HEK293 (cell line): ENCODE measurements around the gene METTL1.
A peak's percentile ranks its signal among the peaks of the same experiment; 100 is the strongest.

ENCODE experiments used
- CTCF ChIA-PET: fragments of 350-600 bp; formaldehyde crosslinking; extraction: SDS; loops from one replicate; lab custom pipeline; 2021; ENCODE audit warnings: antibody characterized with exemption; lab: Yijun Ruan, JAX
- POLR2A ChIA-PET: fragments of 300-600 bp; formaldehyde crosslinking; extraction: SDS; loops from one replicate; lab custom pipeline; 2020; ENCODE audit warnings: antibody characterized with exemption, inconsistent platforms; lab: Yijun Ruan, JAX
- H3K27ac ChIP-seq: fragments of 200-500 bp; sonication (Bioruptor generic); 2 replicates; pipeline ENCODE4 v1.5.1; 2014; ENCODE audit warnings: low read depth, low read length, control low read depth, inconsistent platforms; ENCODE audit errors: extremely low read depth
- H3K36me3 ChIP-seq, 2 experiments: fragments of 200-500 bp in 1 of 2; sonication (Bioruptor generic) in 1 of 2; 1 replicate in 1 of 2; 2 replicates in 1 of 2; pipeline ENCODE4 v1.5.1; 2014 to 2017; ENCODE audit warnings: inconsistent platforms in 2 of 2, low read length in 2 of 2; ENCODE audit not compliant: control insufficient read depth in 2 of 2, insufficient read depth in 1 of 2
- H3K4me1 ChIP-seq: fragments of 200-500 bp; sonication (Bioruptor generic); 2 replicates; pipeline ENCODE4 v1.5.1; 2014; ENCODE audit warnings: mild to moderate bottlenecking, low read length, inconsistent platforms; ENCODE audit not compliant: control insufficient read depth, insufficient read depth
- H3K4me3 ChIP-seq: 2 replicates; pipeline ENCODE4 v1.5.1; 2011; ENCODE audit warnings: low read depth, mild to moderate bottlenecking, control low read depth, low read length, moderate library complexity
- H3K9me3 ChIP-seq: fragments of 200-500 bp; sonication (Bioruptor generic); 2 replicates; pipeline ENCODE4 v1.5.1; 2014; ENCODE audit warnings: low read depth, low read length, inconsistent platforms; ENCODE audit not compliant: control insufficient read depth, insufficient read depth
- FEZF1 ChIP-seq: fragments of 450-650 bp; formaldehyde crosslinking; IDR thresholded peaks from 2 replicates; pipeline ENCODE4 v1.5.1; 2016; ENCODE audit warnings: missing biosample characterization, missing genetic modification characterization
- KLF7 ChIP-seq: fragments of 450-650 bp; formaldehyde crosslinking; IDR thresholded peaks from 2 replicates; pipeline ENCODE4 v1.5.1; 2016; ENCODE audit warnings: missing biosample characterization, missing genetic modification characterization, borderline replicate concordance
- MYNN ChIP-seq: fragments of 450-650 bp; formaldehyde crosslinking; IDR thresholded peaks from 2 replicates; pipeline ENCODE4 v1.5.1; 2016; ENCODE audit warnings: missing biosample characterization, missing genetic modification characterization, borderline replicate concordance
- ZNF133 ChIP-seq: fragments of 450-650 bp; formaldehyde crosslinking; IDR thresholded peaks from 2 replicates; pipeline ENCODE4 v1.5.1; 2016; ENCODE audit warnings: missing biosample characterization, missing genetic modification characterization
- ZNF169 ChIP-seq: fragments of 450-650 bp; formaldehyde crosslinking; IDR thresholded peaks from 2 replicates; pipeline ENCODE4 v1.5.1; 2016; ENCODE audit warnings: missing biosample characterization, missing genetic modification characterization
- ZNF174 ChIP-seq: fragments of 450-650 bp; formaldehyde crosslinking; IDR thresholded peaks from 2 replicates; pipeline ENCODE4 v1.5.0; 2017; ENCODE audit warnings: missing biosample characterization, mild to moderate bottlenecking, missing genetic modification characterization
- ZNF549 ChIP-seq: fragments of 450-650 bp; IDR thresholded peaks from 2 replicates; pipeline ENCODE4 v1.5.1; 2018; ENCODE audit warnings: missing biosample characterization, missing genetic modification characterization, mild to moderate bottlenecking, inconsistent platforms, moderate library complexity
- ZNF707 ChIP-seq: fragments of 450-650 bp; formaldehyde crosslinking; IDR thresholded peaks from 2 replicates; pipeline ENCODE4 v1.5.1; 2016; ENCODE audit warnings: missing biosample characterization, missing genetic modification characterization
- TF ChIP-seq, protein P1 (sequence below): fragments of 450-650 bp; formaldehyde crosslinking; IDR thresholded peaks from 2 replicates; pipeline ENCODE4 v1.5.1; 2016; ENCODE audit warnings: missing biosample characterization, missing genetic modification characterization
- TF ChIP-seq, protein P2 (sequence below): fragments of 450-650 bp; formaldehyde crosslinking; IDR thresholded peaks from 2 replicates; pipeline ENCODE4 v1.5.1; 2017; ENCODE audit warnings: missing biosample characterization, missing genetic modification characterization

The METTL1 gene

DNA sequence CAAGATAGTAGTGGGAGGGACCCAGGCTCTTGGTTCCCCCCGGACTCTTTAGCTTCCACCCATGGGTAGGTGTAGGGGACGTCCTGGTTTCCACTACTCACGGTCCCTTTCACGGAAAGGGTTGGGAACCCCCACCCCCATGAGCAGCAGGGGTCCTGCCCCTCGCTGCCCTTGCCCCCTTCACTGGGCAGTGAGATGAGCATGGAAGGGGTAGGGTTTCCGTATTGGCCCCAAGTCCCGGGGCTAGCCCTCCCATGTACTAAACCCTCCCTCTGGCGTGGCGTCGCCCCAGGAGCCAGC is 46.1 kb downstream of the METTL1 start (continued):
- TF ChIP-seq, protein P1, sequence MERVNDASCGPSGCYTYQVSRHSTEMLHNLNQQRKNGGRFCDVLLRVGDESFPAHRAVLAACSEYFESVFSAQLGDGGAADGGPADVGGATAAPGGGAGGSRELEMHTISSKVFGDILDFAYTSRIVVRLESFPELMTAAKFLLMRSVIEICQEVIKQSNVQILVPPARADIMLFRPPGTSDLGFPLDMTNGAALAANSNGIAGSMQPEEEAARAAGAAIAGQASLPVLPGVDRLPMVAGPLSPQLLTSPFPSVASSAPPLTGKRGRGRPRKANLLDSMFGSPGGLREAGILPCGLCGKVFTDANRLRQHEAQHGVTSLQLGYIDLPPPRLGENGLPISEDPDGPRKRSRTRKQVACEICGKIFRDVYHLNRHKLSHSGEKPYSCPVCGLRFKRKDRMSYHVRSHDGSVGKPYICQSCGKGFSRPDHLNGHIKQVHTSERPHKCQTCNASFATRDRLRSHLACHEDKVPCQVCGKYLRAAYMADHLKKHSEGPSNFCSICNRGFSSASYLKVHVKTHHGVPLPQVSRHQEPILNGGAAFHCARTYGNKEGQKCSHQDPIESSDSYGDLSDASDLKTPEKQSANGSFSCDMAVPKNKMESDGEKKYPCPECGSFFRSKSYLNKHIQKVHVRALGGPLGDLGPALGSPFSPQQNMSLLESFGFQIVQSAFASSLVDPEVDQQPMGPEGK (tag by site-specific recombination): no peak
- TF ChIP-seq, all 188 proteins: peak for 4

DNA sequence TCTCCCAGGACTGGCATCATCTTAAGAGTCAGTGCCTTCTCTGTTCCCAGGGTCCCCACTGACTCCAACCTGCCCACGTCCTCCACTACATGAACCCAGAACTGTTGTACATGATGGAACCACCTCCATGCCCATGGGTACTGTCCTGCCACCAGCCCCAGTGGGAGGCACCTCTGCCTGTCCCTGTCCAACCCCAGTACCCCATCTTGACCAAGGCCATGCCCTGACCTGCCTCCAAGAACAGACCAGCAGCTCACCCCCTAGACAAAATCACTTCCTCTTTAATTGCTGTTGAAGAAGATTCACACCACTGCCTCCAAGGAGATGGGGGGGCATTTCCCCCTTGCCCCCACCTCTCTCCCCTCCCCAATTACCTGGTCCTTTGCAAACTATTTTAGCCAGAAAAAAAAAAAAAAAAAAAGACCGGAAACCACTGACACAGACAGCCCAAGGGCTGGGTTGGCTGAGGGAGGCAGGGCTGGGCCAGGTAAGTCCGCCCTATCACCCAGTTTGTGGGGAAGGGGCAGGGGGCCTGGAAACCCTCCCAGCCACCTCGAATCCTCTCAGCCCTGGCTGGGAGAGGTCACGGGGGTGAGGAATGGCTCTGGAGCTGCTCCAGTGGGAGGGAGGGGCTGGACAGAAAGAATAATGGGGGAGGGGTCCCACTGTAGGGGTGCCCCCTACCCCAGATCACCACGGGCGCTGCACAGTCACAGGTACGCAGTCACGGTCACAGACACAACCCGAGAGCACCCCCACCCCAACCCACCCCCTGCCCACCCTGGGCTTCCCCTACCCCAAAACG is 46.8 kb downstream of the METTL1 start:
- TF ChIP-seq KLF7 (no peak), MYNN (tag by site-specific recombination) (no peak), ZNF707 (tag by site-specific recombination) (no peak), ZNF133 (tag by site-specific recombination) (no peak), ZNF549 (tag by site-specific recombination) (no peak), ZNF174 (tag by site-specific recombination) (no peak), FEZF1 (no peak)
- TF ChIP-seq, protein P1 (tag by site-specific recombination): peak; percentile 14; the same call in 1 of the 2 replicates
- TF ChIP-seq, protein P2, sequence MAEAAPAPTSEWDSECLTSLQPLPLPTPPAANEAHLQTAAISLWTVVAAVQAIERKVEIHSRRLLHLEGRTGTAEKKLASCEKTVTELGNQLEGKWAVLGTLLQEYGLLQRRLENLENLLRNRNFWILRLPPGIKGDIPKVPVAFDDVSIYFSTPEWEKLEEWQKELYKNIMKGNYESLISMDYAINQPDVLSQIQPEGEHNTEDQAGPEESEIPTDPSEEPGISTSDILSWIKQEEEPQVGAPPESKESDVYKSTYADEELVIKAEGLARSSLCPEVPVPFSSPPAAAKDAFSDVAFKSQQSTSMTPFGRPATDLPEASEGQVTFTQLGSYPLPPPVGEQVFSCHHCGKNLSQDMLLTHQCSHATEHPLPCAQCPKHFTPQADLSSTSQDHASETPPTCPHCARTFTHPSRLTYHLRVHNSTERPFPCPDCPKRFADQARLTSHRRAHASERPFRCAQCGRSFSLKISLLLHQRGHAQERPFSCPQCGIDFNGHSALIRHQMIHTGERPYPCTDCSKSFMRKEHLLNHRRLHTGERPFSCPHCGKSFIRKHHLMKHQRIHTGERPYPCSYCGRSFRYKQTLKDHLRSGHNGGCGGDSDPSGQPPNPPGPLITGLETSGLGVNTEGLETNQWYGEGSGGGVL (tag by site-specific recombination): 0 out of 2 replicates have a peak, but pooled peaks have one; percentile 15
- POLR2A ChIA-PET: interaction anchor here (1.0 to 2.3 kb wide), 5 partner anchors 10 to 114 kb away, joined by 3 to 15 read pairs (median 6); partner anchors contain the start of genes ARHGEF25, EEF1AKMT3, METTL1 and TSPAN31

DNA sequence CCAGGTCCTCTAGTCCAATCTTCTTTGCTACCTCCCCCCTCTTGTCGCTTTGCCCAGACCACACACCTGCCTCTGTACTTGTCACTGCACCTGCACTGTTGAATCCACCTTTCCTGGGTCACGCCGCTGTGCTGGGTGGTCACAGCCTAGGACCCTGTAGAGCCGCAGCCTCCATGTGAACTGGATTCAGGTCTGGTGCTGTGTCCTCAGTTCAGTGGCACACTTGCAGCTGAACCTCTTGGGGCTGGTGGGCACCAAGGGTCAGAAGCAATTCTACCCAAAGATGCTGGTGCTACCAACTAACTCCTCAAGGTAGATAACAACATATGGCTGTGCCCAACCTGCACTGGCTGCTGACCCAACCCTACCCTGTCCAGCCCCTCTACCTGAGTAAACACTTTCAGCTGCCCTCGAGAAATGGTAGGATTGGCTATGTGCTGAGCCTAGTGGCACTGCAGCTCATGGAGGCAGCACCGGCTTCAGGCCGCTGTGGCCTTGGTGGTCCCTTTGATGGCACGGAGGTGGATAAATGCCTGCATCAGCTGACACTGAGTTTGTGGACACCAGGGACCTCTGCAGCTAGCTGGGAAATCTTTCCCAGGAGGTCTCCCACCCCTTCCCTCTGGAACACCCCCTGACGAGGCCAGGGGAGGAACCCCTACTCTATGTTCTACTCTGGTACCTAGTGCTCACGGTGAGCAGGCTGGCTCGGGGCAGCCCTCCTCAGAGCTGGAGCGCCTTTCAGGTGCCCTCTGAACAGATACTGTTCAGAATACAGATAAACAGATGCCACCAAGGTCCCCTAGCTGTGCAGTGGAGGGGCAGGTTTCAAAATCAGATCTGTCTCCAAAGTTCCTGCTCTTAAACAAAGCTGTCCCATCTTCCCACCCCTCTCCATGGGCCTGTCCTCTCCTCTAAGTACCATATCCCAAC is 47.6 kb downstream of the METTL1 start:
- CTCF ChIA-PET: interaction anchor here (0.7 to 4.6 kb wide), 6 partner anchors 12 to 59 kb away, joined by 3 to 55 read pairs (median 5); partner anchors contain the start of genes OS9 and TSPAN31
- Histone ChIP-seq H3K4me3 (no peak overlapping the region), H3K4me1 (no peaks in the 10 kb centered on the region), H3K9me3 (no peaks in the 10 kb centered on the region), H3K36me3 (peaks cover 3 to 26% of the 10 kb centered on the region in 2 experiments; a peak in 2 of 3 replicates), H3K27ac (no peak overlapping the region)
- POLR2A ChIA-PET: interaction anchor here (2.3 kb wide), 1 partner anchor 12 kb away, joined by 6 read pairs; no protein-coding TSS in a partner anchor
- TF ChIP-seq ZNF549 (tag by site-specific recombination) (no peak), ZNF169 (tag by site-specific recombination) (no peak)

More for the DNA sequence above, 46.8 kb downstream of the METTL1 start:
- CTCF ChIA-PET: interaction anchor here (0.7 to 4.6 kb wide), 17 partner anchors 9 to 1034 kb away, joined by 3 to 55 read pairs (median 6); partner anchors contain the start of genes ARHGEF25, OS9, TSFM and TSPAN31
- Histone ChIP-seq H3K27ac (no peak overlapping the region), H3K36me3 (peaks cover 3 to 18% of the 10 kb centered on the region in 2 experiments; a peak in 2 of 3 replicates), H3K9me3 (no peaks in the 10 kb centered on the region), H3K4me3 (no peak overlapping the region), H3K4me1 (no peaks in the 10 kb centered on the region)
